ENCODE measurements around the gene CALB2.
A peak's percentile ranks its signal among the peaks of the same experiment; 100 is the strongest.
"Not testable (repeated sequence)": the region's sequence is repeated elsewhere in the genome, so short reads cannot be mapped to it uniquely, and the experiment has no call there.

The CALB2 gene

DNA sequence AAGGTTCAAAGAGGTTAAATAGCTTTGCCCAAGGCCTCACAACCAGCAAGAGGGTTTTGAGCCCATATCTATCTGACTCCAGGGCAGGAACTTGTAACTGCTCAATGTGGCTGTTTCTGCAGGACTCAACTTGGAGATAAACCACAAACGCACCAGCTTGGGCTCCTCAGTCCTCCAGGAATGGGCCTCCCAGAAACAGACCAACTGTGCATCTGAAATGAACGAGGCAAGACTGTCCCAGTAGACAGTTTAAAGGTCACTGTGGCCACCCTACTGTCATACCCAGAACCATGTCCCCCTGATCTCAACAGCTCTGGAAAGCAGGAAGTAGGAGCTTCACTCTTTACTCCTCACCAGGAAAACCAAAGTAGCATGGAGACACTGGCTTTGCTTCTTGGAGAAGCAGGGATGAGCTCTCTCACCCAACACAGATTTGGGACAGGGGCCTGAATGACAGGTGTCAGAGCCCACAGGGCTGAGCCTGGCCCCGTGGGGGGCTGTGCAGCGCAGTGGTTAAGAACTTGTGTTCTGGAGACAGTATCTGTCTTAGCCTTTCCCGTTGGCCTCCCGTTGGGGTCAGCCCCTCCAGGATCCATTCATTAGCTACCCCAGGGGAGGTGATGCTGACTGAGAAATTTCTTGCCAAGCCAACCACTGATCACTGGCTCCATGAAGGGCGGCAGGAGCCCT is 2.3 kb upstream of the CALB2 start:
- H3K9ac ChIP-seq (ENCODE audit: low read length), result no peak overlapping the region
- no peak overlapping the region for H3K4me3 ChIP-seq (ENCODE audit: low read length)
- no peak overlapping the region for H3K4me2 ChIP-seq (ENCODE audit: low read length)
- H3K27ac ChIP-seq (ENCODE audit: low read length), result no peak overlapping the region
- H2AFZ ChIP-seq (ENCODE audit: low read depth, low read length), result no peak overlapping the region
- TF ChIP-seq, protein P1, sequence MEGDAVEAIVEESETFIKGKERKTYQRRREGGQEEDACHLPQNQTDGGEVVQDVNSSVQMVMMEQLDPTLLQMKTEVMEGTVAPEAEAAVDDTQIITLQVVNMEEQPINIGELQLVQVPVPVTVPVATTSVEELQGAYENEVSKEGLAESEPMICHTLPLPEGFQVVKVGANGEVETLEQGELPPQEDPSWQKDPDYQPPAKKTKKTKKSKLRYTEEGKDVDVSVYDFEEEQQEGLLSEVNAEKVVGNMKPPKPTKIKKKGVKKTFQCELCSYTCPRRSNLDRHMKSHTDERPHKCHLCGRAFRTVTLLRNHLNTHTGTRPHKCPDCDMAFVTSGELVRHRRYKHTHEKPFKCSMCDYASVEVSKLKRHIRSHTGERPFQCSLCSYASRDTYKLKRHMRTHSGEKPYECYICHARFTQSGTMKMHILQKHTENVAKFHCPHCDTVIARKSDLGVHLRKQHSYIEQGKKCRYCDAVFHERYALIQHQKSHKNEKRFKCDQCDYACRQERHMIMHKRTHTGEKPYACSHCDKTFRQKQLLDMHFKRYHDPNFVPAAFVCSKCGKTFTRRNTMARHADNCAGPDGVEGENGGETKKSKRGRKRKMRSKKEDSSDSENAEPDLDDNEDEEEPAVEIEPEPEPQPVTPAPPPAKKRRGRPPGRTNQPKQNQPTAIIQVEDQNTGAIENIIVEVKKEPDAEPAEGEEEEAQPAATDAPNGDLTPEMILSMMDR (IDR thresholded peaks at IDR 0.05; ENCODE audit: low read depth, low read length), result no peak
- TF ChIP-seq EZH2phosphoT487 (IDR thresholded peaks at IDR 0.05; ENCODE audit: low read depth), result no peak
- no peaks in the 10 kb centered on the region for H3K36me3 ChIP-seq (replicated peaks; ENCODE audit: low read depth, low read length)
- no peaks in the 10 kb centered on the region for H3K79me2 ChIP-seq (ENCODE audit: low read length)
- H4K20me1 ChIP-seq (ENCODE audit: insufficient read depth, low read length), result no peaks in the 10 kb centered on the region
- H3K9me3 ChIP-seq (ENCODE audit: insufficient read depth, low read length), result no peaks in the 10 kb centered on the region
- peaks cover 51% of the 10 kb centered on the region for H3K27me3 ChIP-seq (ENCODE audit: low read depth, low read length)
- H3K4me1 ChIP-seq (ENCODE audit: low read length), result 0 out of 2 replicates have a peak, but pooled peaks cover 3% of the 10 kb centered on the region

DNA sequence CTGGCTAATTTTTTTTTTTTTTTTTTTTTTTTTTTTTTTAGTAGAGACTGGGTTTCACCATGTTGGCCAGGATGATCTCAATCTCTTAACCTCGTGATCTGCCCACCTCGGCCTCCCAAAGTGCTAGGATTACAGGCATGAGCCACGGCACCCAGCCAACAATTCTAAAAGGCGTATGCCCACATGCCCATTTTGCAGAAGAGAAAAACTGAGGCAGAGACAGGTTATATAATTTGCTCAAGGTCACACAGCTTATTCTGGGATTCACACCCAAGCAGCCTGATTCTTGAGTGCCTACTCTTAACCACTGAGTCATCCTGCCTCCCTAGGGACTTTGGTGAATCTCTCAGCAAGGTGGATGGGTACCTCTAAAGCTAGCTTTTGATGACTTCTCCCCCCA is 1.6 kb upstream of the CALB2 start:
- H3K9me3 ChIP-seq (ENCODE audit: insufficient read depth, low read length); H3K9ac ChIP-seq (ENCODE audit: low read length); H3K36me3 ChIP-seq (replicated peaks; ENCODE audit: low read depth, low read length); H3K4me1 ChIP-seq (ENCODE audit: low read length); H3K27ac ChIP-seq (ENCODE audit: low read length); H3K79me2 ChIP-seq (ENCODE audit: low read length); H3K4me3 ChIP-seq (ENCODE audit: low read length); H3K4me2 ChIP-seq (ENCODE audit: low read length); H2AFZ ChIP-seq (ENCODE audit: low read depth, low read length); H4K20me1 ChIP-seq (ENCODE audit: insufficient read depth, low read length): not testable (repeated sequence)
- peaks cover 59% of the 10 kb centered on the region for H3K27me3 ChIP-seq (ENCODE audit: low read depth, low read length)

DNA sequence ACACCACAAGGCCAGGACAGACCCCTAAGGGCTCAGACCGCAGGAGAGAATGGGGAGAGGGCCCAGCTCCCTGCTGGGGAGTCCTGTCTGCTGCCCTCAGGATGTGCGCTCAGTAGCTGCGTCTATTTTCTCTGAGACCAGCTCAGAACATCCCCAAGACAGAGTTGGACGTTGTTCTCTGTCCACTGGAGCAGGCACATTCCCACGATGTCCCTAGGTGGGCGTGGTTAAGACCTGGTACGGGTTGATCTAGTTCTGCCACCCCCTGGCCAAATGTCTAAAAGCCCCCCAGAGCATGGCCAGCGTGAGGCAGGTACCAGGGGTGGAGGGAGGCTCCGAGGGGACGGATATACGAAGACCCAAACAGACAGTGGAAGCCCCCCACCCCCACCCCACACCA is 842 bp upstream of the CALB2 start:
- Histone ChIP-seq H3K9me3 (ENCODE audit: insufficient read depth, low read length) (no peaks in the 10 kb centered on the region), H3K4me1 (ENCODE audit: low read length) (0 out of 2 replicates have a peak, but pooled peaks cover 3% of the 10 kb centered on the region), H3K36me3 (replicated peaks; ENCODE audit: low read depth, low read length) (no peaks in the 10 kb centered on the region), H3K9ac (ENCODE audit: low read length) (no peak overlapping the region), H4K20me1 (ENCODE audit: insufficient read depth, low read length) (no peaks in the 10 kb centered on the region), H3K4me3 (ENCODE audit: low read length) (no peak overlapping the region), H2AFZ (ENCODE audit: low read depth, low read length) (no peak overlapping the region), H3K27ac (ENCODE audit: low read length) (no peak overlapping the region), H3K4me2 (ENCODE audit: low read length) (0 out of 2 replicates have a peak overlapping the region, but pooled peaks have one; percentile 65), H3K79me2 (ENCODE audit: low read length) (no peaks in the 10 kb centered on the region), H3K27me3 (ENCODE audit: low read depth, low read length) (peaks cover 59% of the 10 kb centered on the region)
- TF ChIP-seq EZH2phosphoT487 (IDR thresholded peaks at IDR 0.05; ENCODE audit: low read depth), result no peak
- TF ChIP-seq, protein P1 (IDR thresholded peaks at IDR 0.05; ENCODE audit: low read depth, low read length), result peak; percentile 7; the same call in 1 of the 2 replicates

DNA sequence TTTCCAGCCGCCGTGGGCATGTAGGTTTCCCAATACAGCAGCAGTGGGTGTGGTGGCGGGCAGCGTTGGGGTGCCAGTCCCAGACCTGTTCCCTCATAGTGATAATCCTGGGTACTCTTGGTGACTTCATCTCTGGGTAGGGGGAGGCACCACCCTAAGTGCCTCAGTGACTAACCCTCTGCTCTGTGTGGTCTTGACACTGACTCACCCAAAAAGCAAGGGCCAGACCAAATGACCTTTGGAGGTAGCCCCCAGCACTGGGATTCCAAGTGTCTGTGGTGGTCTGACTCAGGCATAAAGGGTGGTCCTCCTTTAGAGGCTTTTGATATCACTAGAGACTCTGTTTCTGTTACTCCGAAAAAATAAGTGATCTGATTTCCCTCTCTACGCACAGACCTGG is 908 bp downstream of the CALB2 start:
- Histone ChIP-seq H3K4me3 (ENCODE audit: low read length) (no peak overlapping the region), H3K4me2 (ENCODE audit: low read length) (no peak overlapping the region), H3K4me1 (ENCODE audit: low read length) (0 out of 2 replicates have a peak, but pooled peaks cover 3% of the 10 kb centered on the region), H4K20me1 (ENCODE audit: insufficient read depth, low read length) (no peaks in the 10 kb centered on the region), H3K36me3 (replicated peaks; ENCODE audit: low read depth, low read length) (no peaks in the 10 kb centered on the region), H3K27ac (ENCODE audit: low read length) (no peak overlapping the region), H2AFZ (ENCODE audit: low read depth, low read length) (no peak overlapping the region), H3K27me3 (ENCODE audit: low read depth, low read length) (peaks cover 45% of the 10 kb centered on the region), H3K9me3 (ENCODE audit: insufficient read depth, low read length) (no peaks in the 10 kb centered on the region), H3K9ac (ENCODE audit: low read length) (no peak overlapping the region), H3K79me2 (ENCODE audit: low read length) (no peaks in the 10 kb centered on the region)
- TF ChIP-seq EZH2phosphoT487 (IDR thresholded peaks at IDR 0.05; ENCODE audit: low read depth), result no peak
- TF ChIP-seq, protein P1 (IDR thresholded peaks at IDR 0.05; ENCODE audit: low read depth, low read length), result no peak

Measured in OCI-LY3 (cell line).